ENCODE measurements around the gene TSC22D4.
"Not testable (repeated sequence)": the region's sequence is repeated elsewhere in the genome, so short reads cannot be mapped to it uniquely, and the experiment has no call there.

Gene TSC22D4

GRCh38 chr7:100478958-100479660 lies at the start of gene TSC22D4:
TSS of gene TSC22D4 (minus strand) at chr7:100479214. CDS start at chr7:100478038, 1,176 bp downstream.
- DNase-seq (ENCODE audit: low read depth): peak; percentile 75

- DNase-seq (ENCODE audit: low read depth): not testable (repeated sequence)
Observed at GRCh38 chr7:100528108-100528866, 49.3 kb upstream of the TSC22D4 start.

DNA sequence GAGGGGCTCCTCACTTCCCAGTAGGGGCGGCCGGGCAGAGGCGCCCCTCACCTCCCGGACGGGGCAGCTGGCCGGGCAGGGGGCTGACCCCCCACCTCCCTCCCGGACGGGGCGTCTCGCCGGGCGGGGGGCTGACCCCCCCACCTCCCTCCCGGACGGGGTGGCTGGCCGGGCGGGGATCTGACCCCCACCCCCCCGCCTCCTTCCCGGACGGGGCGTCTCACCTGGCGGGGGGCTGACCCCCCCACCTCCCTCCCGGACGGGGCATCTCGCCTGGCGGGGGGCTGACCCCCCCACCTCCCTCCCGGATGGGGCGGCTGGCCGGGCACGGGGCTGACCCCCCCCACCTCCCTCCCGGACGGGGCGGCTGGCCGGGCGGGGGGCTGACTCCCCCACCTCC lies 44.2 kb upstream of the TSC22D4 start:
- not testable (repeated sequence) for DNase-seq (ENCODE audit: low read depth)

DNA sequence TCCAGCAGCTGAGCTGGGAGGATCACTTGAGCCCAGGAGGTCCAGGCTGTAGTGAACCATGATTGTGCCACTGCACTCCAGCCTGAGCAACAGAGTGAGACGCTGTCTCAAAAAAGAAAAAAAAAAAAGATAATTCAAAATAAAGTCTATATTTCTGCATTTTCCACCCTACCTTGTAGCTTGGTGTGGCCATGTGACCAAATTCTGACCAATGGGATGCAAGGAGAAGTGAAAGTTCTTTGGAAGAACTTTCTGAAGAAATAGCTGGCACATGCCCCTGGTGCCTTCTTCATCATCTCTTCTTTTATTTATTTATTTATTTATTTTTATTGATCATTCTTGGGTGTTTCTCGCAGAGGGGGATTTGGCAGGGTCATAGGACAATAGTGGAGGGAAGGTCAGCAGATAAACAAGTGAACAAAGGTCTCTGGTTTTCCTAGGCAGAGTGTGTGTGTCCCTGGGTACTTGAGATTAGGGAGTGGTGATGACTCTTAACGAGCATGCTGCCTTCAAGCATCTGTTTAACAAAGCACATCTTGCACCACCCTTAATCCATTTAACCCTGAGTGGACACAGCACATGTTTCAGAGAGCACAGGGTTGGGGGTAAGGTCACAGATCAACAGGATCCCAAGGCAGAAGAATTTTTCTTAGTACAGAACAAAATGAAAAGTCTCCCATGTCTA lies 43.0 kb upstream of the TSC22D4 start:
- not testable (repeated sequence) for DNase-seq (ENCODE audit: low read depth)

GRCh38 chr7:100521076-100521475 lies 42.1 kb upstream of the TSC22D4 start:
- no peak for DNase-seq (ENCODE audit: low read depth)

DNA sequence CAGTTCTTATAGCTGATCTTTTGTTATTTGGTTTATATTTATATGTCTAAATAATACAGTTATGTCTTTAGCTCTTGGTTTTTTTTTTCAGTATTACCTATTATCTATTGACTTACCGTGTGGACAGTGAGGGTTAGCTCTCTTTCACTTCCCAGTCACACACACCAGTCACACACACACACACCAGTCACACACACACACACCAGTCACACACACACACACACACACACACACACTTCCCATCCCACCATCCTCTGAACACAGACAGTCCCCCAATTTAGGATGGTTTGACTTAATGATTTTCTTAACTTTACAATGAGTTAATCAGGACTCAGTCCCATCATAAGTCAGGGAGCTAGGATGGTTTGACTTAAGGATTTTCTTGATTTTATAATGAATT lies 41.1 kb upstream of the TSC22D4 start:
- DNase-seq (ENCODE audit: low read depth): no peak

GRCh38 chr7:100519580-100519979 lies 40.6 kb upstream of the TSC22D4 start:
- no peak for DNase-seq (ENCODE audit: low read depth)

GRCh38 chr7:100517305-100517704 lies 38.3 kb upstream of the TSC22D4 start:
- no peak for DNase-seq (ENCODE audit: low read depth)

DNA sequence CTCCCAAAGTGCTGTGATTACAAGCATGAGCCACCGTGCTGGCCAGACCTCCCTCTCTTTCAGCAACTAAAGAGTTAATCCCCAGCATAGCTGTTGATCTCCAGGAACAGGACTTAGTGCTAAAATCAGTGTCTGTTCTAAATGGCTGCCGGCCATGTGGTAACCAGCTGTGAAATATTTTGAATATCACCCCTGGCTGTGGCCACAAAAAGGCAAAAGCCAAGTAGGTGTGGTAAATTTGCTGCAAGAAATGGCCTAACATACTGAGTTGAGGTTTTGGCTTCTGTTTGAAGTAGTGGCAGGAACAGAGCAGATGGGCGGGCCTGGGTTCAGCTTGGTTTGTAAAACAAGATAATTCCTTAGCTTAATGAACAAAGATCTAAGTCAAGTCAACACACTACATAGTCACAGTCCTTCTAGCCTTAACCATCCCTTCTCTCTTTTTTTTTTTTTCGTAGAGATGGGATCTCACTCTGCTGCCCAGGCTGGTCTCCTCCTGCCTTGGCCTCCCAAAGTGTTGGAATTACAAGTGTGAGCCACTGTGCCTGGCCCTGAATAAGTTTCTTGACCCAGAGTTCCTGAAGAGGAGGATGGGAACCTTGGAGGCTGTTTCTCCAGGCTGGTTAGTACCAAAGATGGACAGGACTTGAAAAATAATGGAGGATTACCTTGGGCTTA lies 37.3 kb upstream of the TSC22D4 start:
- peak; percentile 87 for DNase-seq (ENCODE audit: low read depth)

DNA sequence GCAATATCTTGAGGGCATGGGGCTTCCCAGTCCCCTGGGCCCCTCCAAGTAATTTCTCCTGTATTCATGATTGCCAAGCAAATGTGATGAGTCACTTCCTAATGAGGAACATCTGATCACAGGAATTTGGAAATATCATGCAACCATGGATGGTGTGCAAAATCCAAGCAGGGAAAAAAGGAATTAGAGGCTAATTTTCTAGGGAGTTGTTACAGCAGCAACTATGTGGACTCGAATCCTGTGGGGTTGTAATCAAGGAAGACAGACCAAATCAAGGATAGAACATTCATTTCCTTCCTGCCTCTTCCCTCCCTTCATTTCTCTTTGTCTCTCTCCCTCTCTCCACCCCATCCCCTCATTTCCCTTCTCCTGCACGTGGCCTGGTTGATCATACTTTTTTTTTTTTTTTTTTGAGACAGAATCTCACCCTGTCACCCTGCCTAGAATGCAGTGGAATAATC lies 36.1 kb upstream of the TSC22D4 start:
- DNase-seq (ENCODE audit: low read depth): peak; percentile 65

DNA sequence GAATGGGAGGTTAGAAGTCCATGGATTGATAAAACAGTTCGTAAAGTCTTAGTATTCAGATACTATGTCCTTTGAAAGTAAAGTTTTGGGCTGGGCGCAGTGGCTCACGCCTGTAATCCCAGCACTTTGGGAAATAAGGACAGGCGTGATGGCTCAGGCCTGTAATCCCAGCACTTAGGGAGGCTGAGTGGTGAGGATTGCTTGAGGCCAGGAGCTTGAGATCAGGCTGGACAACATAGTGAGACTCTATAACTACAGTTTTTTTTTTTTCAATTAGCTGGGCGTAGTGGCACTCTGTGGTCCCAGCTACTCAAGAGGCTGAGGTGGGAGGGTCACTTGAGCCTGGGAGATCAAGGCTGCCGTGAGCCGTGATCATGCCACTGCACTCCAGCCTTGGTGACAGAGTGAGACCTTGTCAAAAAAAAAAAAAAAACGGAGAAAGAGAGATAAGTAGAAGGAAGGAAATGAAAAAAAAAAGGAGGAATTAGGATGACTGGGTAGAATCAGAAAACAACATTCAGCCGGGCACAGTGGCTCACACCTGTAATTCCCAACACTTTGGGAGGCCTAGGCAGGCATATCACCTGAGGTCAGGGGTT lies 34.3 kb upstream of the TSC22D4 start:
- DNase-seq (ENCODE audit: low read depth): no peak

DNA sequence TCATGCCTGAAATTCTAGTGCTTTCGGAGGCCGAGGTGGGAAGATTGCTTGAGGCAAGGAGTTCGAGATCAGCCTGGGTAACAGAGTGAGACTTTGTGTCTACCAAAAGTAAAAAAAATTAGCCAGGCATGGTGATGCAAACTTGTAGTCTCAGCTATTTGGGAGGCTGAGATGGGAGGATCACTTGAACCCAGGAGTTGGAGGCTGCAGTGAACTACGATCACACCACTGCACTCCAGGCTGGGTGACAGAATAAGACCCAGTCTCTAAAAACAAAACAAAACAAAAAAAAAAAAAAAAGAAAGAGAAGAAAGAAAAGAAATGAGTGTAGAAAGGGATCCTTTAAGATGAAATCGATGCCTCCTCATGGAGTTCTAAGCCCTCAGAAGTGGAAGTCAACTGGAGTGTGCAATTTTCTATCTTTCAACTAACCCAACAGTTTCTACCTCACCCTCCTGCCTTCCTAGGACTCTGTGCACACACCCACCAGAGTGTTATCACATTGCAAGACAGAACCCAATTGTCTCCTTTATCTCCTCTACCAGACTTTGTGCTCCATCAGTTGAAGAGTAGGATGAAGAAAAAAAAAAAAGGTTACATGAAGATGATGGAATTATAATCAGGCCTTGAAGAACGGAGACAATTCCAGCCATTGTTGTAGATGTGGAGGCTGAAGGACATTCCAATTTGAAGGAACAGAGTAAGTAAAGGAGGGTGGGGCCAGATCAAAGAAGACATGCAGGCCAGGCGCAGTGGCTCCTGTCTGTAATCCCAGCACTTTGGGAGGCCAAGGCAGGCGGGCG lies 31.6 kb upstream of the TSC22D4 start:
- no peak for DNase-seq (ENCODE audit: low read depth)

DNA sequence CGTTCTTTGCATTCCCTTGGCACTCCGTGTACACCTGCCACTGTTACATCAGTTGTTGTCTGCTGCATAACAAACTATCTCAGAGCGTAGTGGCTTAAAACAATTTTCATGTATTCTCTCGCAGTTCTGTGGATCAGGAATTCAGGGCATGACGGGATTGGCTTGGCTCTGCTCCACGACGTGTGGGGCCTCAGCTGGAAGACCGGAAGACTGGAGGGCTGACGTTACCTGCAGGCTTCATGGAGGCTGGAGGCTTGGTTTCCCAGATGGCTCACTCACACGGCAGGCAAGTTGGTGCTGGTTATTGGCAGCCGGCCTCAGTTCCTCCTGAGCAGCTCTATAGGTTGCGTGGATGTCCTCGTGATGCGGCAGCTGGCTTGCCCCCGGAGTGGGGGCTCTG lies 30.2 kb upstream of the TSC22D4 start:
- no peak for DNase-seq (ENCODE audit: low read depth)

- DNase-seq (ENCODE audit: low read depth): no peak
Observed at GRCh38 chr7:100506356-100506923, 27.4 kb upstream of the TSC22D4 start.

DNA sequence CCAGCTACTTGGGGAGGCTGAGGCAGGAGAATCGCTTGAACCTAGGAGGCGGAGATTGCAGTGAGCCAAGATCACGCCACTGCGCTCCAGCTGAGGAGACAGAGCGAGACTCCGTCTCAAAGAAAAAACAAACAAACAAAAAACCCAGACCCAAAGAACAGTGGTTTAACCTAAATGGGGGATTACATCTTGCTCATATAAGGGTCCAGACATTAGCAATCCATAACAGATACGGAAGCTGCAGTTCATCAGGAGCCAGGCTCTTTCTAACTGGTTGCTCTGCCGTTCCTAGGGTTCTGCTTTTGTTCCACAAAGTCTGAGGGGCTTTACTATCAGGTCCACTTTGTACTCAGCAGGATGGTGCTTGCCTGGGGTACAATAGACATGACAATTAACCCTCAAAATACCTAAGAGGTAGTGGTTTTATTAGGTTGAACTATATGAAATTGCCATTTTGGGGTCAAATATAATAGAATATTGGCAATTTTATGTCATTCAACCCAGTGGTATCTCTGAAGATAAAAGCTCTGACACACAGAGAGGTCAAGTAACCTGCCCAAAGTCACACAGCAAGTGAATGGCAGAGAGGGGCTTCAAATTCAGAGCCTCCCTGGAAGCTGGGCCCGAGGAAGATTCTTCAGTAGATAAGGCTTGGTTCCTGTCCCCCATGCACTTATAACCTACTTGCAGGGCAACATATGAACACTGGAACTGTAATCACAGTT lies 26.0 kb upstream of the TSC22D4 start:
- no peak for DNase-seq (ENCODE audit: low read depth)

DNA sequence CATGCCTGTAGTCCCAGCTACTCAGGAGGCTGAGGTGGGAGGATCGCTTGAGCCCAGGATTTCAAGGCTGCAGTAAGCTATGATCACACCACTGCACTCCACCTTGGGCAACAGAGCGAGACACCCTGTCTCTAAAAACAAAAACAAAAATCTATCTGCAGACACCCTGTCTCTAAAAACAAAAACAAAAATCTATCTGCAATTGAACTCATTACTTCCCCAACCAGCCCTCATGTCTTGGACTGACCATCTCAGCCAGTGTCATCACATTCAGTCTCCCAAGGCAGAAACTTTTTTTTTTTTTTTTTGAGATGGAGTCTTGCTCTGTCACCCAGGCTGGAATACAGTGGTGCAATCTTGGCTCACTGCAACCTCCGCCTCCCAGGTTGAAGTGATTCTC lies 25.0 kb upstream of the TSC22D4 start:
- not testable (repeated sequence) for DNase-seq (ENCODE audit: low read depth)

DNA sequence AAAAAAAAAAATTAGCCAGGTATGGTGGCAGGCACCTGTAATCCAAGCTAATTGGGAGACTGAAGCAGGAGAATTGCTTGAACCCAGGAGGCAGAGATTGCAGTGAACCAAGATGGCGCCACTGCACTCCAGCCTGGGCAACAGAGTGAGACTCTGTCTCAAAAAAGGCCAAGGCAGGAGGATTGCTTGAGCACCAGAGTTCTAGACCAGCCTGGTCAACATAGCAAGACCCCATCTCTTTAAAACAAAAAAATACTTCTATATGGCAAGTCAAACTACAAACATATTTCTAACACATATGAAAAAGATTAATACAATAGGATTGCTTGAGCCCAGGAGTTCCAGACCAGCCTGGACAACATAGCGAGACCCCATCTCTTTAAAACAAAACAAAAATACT lies 21.7 kb upstream of the TSC22D4 start:
- not testable (repeated sequence) for DNase-seq (ENCODE audit: low read depth)

DNA sequence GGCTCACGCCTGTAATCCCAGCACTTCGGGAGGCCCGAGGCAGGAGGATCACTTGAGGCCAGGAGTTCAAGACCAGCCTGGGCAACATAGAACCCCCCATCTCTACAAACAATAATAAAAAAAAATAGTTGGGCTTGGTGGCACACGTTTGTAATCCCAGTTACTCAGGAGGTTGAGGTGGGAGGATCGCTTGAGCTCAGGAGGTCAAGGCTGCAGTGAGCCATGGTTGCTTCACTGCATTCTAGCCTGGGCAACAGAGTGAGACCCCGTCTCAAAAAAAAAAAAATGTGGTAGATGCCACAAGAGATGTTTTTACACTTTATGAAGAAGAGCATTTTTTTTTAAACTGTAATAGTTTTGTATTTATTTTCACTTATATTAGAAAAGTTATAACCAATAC lies 17.5 kb upstream of the TSC22D4 start:
- no peak for DNase-seq (ENCODE audit: low read depth)

GRCh38 chr7:100493476-100494264 lies 14.7 kb upstream of the TSC22D4 start:
- DNase-seq (ENCODE audit: low read depth): no peak

All from GM04503 (cell line).